IMR-90 (cell line): ENCODE data around the gene CHST8. TPM values are rescaled to one million over a fixed set of nuclear protein-coding genes. Genes with fewer than 3 reads are reported as not detected.

Experiments
- ATAC-seq: fragments of 200-7000 bp; cut with Tn5 transposase; 2 replicates; pipeline ENCODE4 v1.9.1; 2020; ENCODE audit warnings: low read depth, mild to moderate bottlenecking, moderate library complexity
- BruUV-seq: library from RNA; stranded (reverse); fragments of 400-500 nt; replicated peaks from 2 replicates; lab custom pipeline; 2021; lab: Mats Ljungman, UMichigan
- CTCF ChIA-PET: fragments of 300-600 bp; formaldehyde crosslinking; extraction: SDS; loops from one replicate; lab custom pipeline; 2021; ENCODE audit warnings: antibody characterized with exemption; lab: Yijun Ruan, JAX
- POLR2A ChIA-PET: fragments of 300-600 bp; sonication (Branson Sonifier 250); formaldehyde crosslinking; loops from one replicate; lab custom pipeline; 2022; ENCODE audit warnings: antibody characterized with exemption; ENCODE audit not compliant: unreplicated experiment; lab: Charles Lee
- DNase-seq: peaks from one replicate; pipeline ENCODE4 v3.0.0; 2013
- H2AFZ ChIP-seq: replicated peaks from 2 replicates; pipeline ENCODE3; 2013; ENCODE audit warnings: low read length, mild to moderate bottlenecking; ENCODE audit not compliant: poor library complexity
- H2AK5ac ChIP-seq: 2 replicates; pipeline ENCODE4 v1.6.1; 2013; ENCODE audit warnings: low read depth, low read length, inconsistent platforms
- H2AK9ac ChIP-seq: replicated peaks from 2 replicates; pipeline ENCODE3; 2013; ENCODE audit warnings: mild to moderate bottlenecking, low read depth, low read length, moderate library complexity; ENCODE audit not compliant: poor library complexity
- H2BK120ac ChIP-seq: 2 replicates; pipeline ENCODE4 v1.6.1; 2013; ENCODE audit warnings: low read depth, low read length, inconsistent platforms
- H2BK15ac ChIP-seq: 3 replicates; pipeline ENCODE4 v1.6.1; 2013; ENCODE audit warnings: low read depth, low read length, inconsistent platforms
- H2BK20ac ChIP-seq: 2 replicates; pipeline ENCODE4 v1.6.1; 2013; ENCODE audit warnings: low read depth, mild to moderate bottlenecking, inconsistent platforms, low read length, moderate library complexity
- H2BK5ac ChIP-seq: 2 replicates; pipeline ENCODE4 v1.6.1; 2013; ENCODE audit warnings: mild to moderate bottlenecking, low read depth, low read length, inconsistent platforms; ENCODE audit not compliant: poor library complexity, severe bottlenecking
- H3K14ac ChIP-seq: replicated peaks from 2 replicates; pipeline ENCODE4 v1.6.1; 2013; ENCODE audit warnings: low read depth, low read length, inconsistent platforms
- H3K18ac ChIP-seq: 2 replicates; pipeline ENCODE4 v1.6.1; 2013; ENCODE audit warnings: low read depth, low read length, control low read depth
- H3K23ac ChIP-seq: 2 replicates; pipeline ENCODE4 v1.6.1; 2013; ENCODE audit warnings: low read depth, low read length, inconsistent platforms
- H3K27ac ChIP-seq: 2 replicates; pipeline ENCODE4 v1.5.1; 2013; ENCODE audit warnings: mild to moderate bottlenecking, control low read depth, low read length; ENCODE audit not compliant: insufficient read depth
- H3K27me3 ChIP-seq: 2 replicates; pipeline ENCODE4 v1.6.1; 2013; ENCODE audit warnings: low read length; ENCODE audit not compliant: control insufficient read depth, insufficient read depth
- H3K36me3 ChIP-seq: 2 replicates; pipeline ENCODE4 v1.6.1; 2013; ENCODE audit warnings: low read length, mixed read lengths; ENCODE audit not compliant: control insufficient read depth, insufficient read depth
- H3K4ac ChIP-seq: 2 replicates; pipeline ENCODE4 v1.6.1; 2013; ENCODE audit warnings: low read depth, low read length, inconsistent platforms
- H3K4me1 ChIP-seq: 2 replicates; pipeline ENCODE4 v1.6.1; 2013; ENCODE audit warnings: low read length, mixed read lengths; ENCODE audit not compliant: control insufficient read depth, insufficient read depth
- H3K4me2 ChIP-seq: 2 replicates; pipeline ENCODE4 v1.6.1; 2013; ENCODE audit warnings: low read depth, mild to moderate bottlenecking, control low read depth, low read length, moderate library complexity
- H3K4me3 ChIP-seq: 2 replicates; pipeline ENCODE4 v1.5.1; 2013; ENCODE audit warnings: low read depth, mild to moderate bottlenecking, control low read depth, low read length, moderate library complexity; ENCODE audit not compliant: insufficient read depth
- H3K56ac ChIP-seq: 2 replicates; pipeline ENCODE4 v1.6.1; 2013; ENCODE audit warnings: low read length, inconsistent platforms; ENCODE audit not compliant: insufficient read depth; ENCODE audit errors: extremely low read depth
- H3K79me1 ChIP-seq, 2 experiments: 2 replicates each; pipeline ENCODE4 v1.6.1; 2013; ENCODE audit warnings: low read length in 2 of 2, inconsistent platforms in 1 of 2, low read depth in 1 of 2
- H3K9ac ChIP-seq: 2 replicates; pipeline ENCODE4 v1.6.1; 2013; ENCODE audit warnings: low read depth, low read length, control low read depth
- H3K9me1 ChIP-seq: 2 replicates; pipeline ENCODE4 v1.6.1; 2013; ENCODE audit warnings: low read length, inconsistent platforms; ENCODE audit not compliant: insufficient read depth
- H3K9me3 ChIP-seq: 2 replicates; pipeline ENCODE4 v1.6.1; 2013; ENCODE audit warnings: low read length; ENCODE audit not compliant: control insufficient read depth, insufficient read depth
- H4K20me1 ChIP-seq: 2 replicates; pipeline ENCODE4 v1.6.1; 2013; ENCODE audit warnings: low read length, inconsistent platforms; ENCODE audit not compliant: insufficient read depth
- H4K5ac ChIP-seq: 2 replicates; pipeline ENCODE4 v1.6.1; 2013; ENCODE audit warnings: mild to moderate bottlenecking, low read depth, low read length, control low read depth
- H4K8ac ChIP-seq, 2 experiments: 2 replicates each; pipeline ENCODE4 v1.6.1; 2013; ENCODE audit warnings: low read depth in 2 of 2, low read length in 2 of 2, control low read depth in 1 of 2, inconsistent platforms in 1 of 2
- H4K91ac ChIP-seq: 2 replicates; pipeline ENCODE4 v1.6.1; 2013; ENCODE audit warnings: low read depth, low read length, inconsistent platforms; ENCODE audit not compliant: insufficient read depth
- BHLHE40 ChIP-seq: fragments of 150-350 bp; IDR thresholded peaks from 2 replicates; pipeline ENCODE4 v1.6.1; 2016; ENCODE audit warnings: mild to moderate bottlenecking, low read depth, low read length
- CEBPB ChIP-seq: IDR thresholded peaks from 2 replicates; pipeline ENCODE4 v1.6.1; 2012; ENCODE audit warnings: low read depth, low read length, improper control_type of control experiment
- FOS ChIP-seq: fragments of 150-350 bp; IDR thresholded peaks from 2 replicates; pipeline ENCODE4 v1.6.1; 2016; ENCODE audit warnings: low read depth, low read length
- POLR2A ChIP-seq: IDR thresholded peaks from 2 replicates; pipeline ENCODE4 v1.6.1; 2012; ENCODE audit warnings: mild to moderate bottlenecking, low read depth, low read length
- RAD21 ChIP-seq: IDR thresholded peaks from 2 replicates; pipeline ENCODE4 v1.6.1; 2012; ENCODE audit warnings: low read length, improper control_type of control experiment
- RCOR1 ChIP-seq: IDR thresholded peaks from 2 replicates; pipeline ENCODE4 v1.6.1; 2012; ENCODE audit warnings: mild to moderate bottlenecking, low read length, improper control_type of control experiment; ENCODE audit not compliant: insufficient replicate concordance
- WGBS, 2 experiments: methylation state at CpG; one replicate each; pipeline versions ENCODE4 v1.1.5 to v1.1.7; 2013; ENCODE audit warnings: missing lambda C conversion rate in 2 of 2; ENCODE audit not compliant: insufficient read length in 1 of 2; ENCODE audit errors: extremely low coverage in 2 of 2; 5-methylcytosine and 5-hydroxymethylcytosine counted together
- dilution Hi-C: fragments of 300-500 bp; cut with HindIII; formaldehyde crosslinking; loops from one replicate; pipeline ENCODE4 v1.14.3; 2018; ENCODE audit warnings: low sequenced_read_pairs; ENCODE audit not compliant: unreplicated experiment
- in situ Hi-C: fragments of 300-500 bp; cut with MboI; formaldehyde crosslinking; loops from 3 replicates; pipeline ENCODE4 v1.14.3; 2019; ENCODE audit warnings: low sequenced_read_pairs, inconsistent platforms, mixed read lengths
- intact Hi-C: fragments of 100-400 bp; cut with micrococcal nuclease; formaldehyde crosslinking; loops from 2 replicates; pipeline ENCODE4 v1.10.0; 2022
- polyA plus RNA-seq, 3 experiments: library from polyadenylated mRNA; depleted of rRNA; stranded (reverse); fragments of >200 nt; gene quantifications; 2 replicates each; pipeline ENCODE4 v1.2.3, GENCODE V29; 2012; ENCODE audit warnings: low replicate concordance in 1 of 3
- total RNA-seq: library from RNA; depleted of rRNA; stranded (reverse); fragments of >200 nt; gene quantifications from 2 replicates; pipeline ENCODE4 v1.2.3, GENCODE V29; 2012
- TF ChIP-seq, protein P1 (sequence below): fragments of 150-350 bp; IDR thresholded peaks from 2 replicates; pipeline ENCODE4 v1.6.1; 2017; ENCODE audit warnings: mild to moderate bottlenecking, antibody characterized with exemption, low read length, low read depth

CHST8 gene
- total and polyA plus RNA-seq, 2 of the 4 experiments (the other 2 are of a cell fraction): not detected

DNA sequence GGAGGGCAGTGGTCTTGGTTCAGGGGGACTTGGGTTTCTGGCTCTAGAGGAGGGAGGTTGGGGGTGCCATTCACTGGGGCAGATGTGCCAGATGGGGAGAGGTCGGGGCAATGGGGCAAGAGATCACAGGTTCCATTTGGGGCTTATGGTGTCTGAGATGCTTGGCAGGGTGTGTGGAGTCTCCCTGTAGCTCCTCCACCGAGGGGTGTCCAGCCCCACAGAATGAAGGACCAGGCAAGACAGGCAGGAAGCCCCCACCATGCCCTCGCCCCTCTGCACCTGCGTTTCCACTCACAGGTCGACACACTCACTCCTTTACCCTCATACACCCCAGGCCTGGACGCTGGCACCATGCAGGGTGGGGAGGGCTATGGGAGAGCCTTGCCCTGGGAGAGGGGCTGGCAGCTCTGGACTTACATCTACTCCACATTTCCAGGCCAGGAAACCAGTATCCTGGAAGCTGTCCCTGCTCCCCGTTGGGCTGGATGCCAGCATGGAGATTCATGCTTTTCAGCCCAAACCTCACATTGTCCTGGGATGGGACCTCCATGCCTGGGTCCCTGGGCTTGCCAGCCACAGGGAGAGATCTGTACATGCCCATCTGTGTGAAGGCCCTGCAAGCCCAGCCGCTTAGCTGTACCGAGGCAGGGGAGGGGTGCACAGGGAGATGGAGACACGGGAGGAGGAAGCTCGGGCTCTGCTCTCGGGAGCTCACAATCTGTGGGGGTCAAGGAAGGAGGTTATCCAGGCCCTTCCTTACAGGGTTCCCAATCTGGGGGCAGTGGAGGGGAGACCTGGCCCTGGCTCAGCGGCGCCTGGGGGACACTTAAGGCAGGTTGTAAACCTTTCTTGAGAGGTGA is 77.1 kb downstream of the CHST8 start:
- ChIA-PET CTCF (no interaction called here), POLR2A (no interaction called here)
- Histone ChIP-seq H4K91ac (no peak overlapping the region), H3K27ac (no peak overlapping the region), H2AFZ (no peak overlapping the region), H3K9me1 (no peaks in the 10 kb centered on the region), H3K79me1 (no peaks in the 10 kb centered on the region), H2BK5ac (no peak overlapping the region), H3K18ac (no peak overlapping the region), H3K4ac (no peak overlapping the region), H4K5ac (no peak overlapping the region), H3K4me2 (no peak overlapping the region), H4K20me1 (no peaks in the 10 kb centered on the region), H3K56ac (no peak overlapping the region), H3K4me3 (no peak overlapping the region), H3K23ac (no peak overlapping the region), H3K9me3 (no peaks in the 10 kb centered on the region), H2BK20ac (no peak overlapping the region), H3K27me3 (no peaks in the 10 kb centered on the region), H2BK120ac (no peak overlapping the region), H3K4me1 (no peaks in the 10 kb centered on the region), H3K14ac (no peak overlapping the region), H2AK9ac (peak overlapping the region; percentile 72), H3K36me3 (no peaks in the 10 kb centered on the region), H4K8ac (no peak overlapping the region), H2AK5ac (no peak overlapping the region), H2BK15ac (no peak overlapping the region), H3K9ac (no peak overlapping the region)
- ATAC-seq: no peak
- 40% methylated on average over 5 of the region's 14 CpGs; no CpG with 5 or more reads in 1 of the 2 experiments for WGBS, 2 experiments
- intact Hi-C loops (no loop called here), dilution Hi-C loops (no loop called here), in situ Hi-C loops (no loop called here)
- no TSS peak for BruUV-seq
- no peak for DNase-seq
- TF ChIP-seq, protein P1, sequence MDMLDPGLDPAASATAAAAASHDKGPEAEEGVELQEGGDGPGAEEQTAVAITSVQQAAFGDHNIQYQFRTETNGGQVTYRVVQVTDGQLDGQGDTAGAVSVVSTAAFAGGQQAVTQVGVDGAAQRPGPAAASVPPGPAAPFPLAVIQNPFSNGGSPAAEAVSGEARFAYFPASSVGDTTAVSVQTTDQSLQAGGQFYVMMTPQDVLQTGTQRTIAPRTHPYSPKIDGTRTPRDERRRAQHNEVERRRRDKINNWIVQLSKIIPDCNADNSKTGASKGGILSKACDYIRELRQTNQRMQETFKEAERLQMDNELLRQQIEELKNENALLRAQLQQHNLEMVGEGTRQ: no peak
- TF ChIP-seq FOS (no peak), POLR2A (no peak), BHLHE40 (no peak), CEBPB (no peak), RCOR1 (no peak), RAD21 (no peak)
